Astrocyte (in vitro differentiated cells and primary cell): ENCODE data around the gene TMEM151A. TPM values are rescaled to one million over a fixed set of nuclear protein-coding genes. Genes with fewer than 3 reads are reported as not detected.

Experiments used
- DNase-seq: peaks from one replicate; pipeline ENCODE4 v3.0.0-alpha.2; 2010; ENCODE audit warnings: low read depth
- FAIRE-seq: peaks from 2 replicates; lab custom pipeline; 2011; peaks lifted over from hg19 to GRCh38; lab: Jason Lieb, UNC
- H2AFZ ChIP-seq: 2 replicates; pipeline ENCODE4 v1.6.0; 2012; ENCODE audit warnings: low read depth, low read length, inconsistent platforms
- H3K27ac ChIP-seq: 2 replicates; pipeline ENCODE4 v1.5.1; 2011; ENCODE audit warnings: low read depth, low read length, inconsistent platforms
- H3K27me3 ChIP-seq: 2 replicates; pipeline ENCODE4 v1.6.0; 2011; ENCODE audit warnings: low read length, inconsistent platforms; ENCODE audit not compliant: insufficient read depth
- H3K36me3 ChIP-seq: 2 replicates; pipeline ENCODE4 v1.5.1; 2011; ENCODE audit warnings: low read length, inconsistent platforms; ENCODE audit not compliant: insufficient read depth
- H3K4me1 ChIP-seq: 2 replicates; pipeline ENCODE4 v1.5.1; 2011; ENCODE audit warnings: low read length, inconsistent platforms; ENCODE audit not compliant: insufficient read depth
- H3K4me2 ChIP-seq: 2 replicates; pipeline ENCODE4 v1.6.0; 2012; ENCODE audit warnings: low read length, inconsistent platforms
- H3K4me3 ChIP-seq: 2 replicates; pipeline ENCODE4 v1.5.1; 2011; ENCODE audit warnings: low read depth, mild to moderate bottlenecking, low read length, inconsistent platforms; ENCODE audit not compliant: insufficient read depth
- H3K79me2 ChIP-seq: 2 replicates; pipeline ENCODE4 v1.6.0; 2012; ENCODE audit warnings: mild to moderate bottlenecking, low read length, inconsistent platforms; ENCODE audit not compliant: insufficient read depth
- H3K9ac ChIP-seq: 2 replicates; pipeline ENCODE4 v1.6.0; 2012; ENCODE audit warnings: mild to moderate bottlenecking, low read length, inconsistent platforms
- H3K9me3 ChIP-seq: 2 replicates; pipeline ENCODE4 v1.5.1; 2012; ENCODE audit warnings: low read depth, mild to moderate bottlenecking, low read length, inconsistent platforms; ENCODE audit not compliant: insufficient read depth
- H4K20me1 ChIP-seq: 2 replicates; pipeline ENCODE4 v1.6.0; 2012; ENCODE audit warnings: low read length, inconsistent platforms; ENCODE audit not compliant: insufficient read depth
- H3K27ac Mint-ChIP-seq: one replicate; pipeline ENCODE4 v1.8.0; 2021; ENCODE audit warnings: mild to moderate bottlenecking, mixed read lengths; ENCODE audit not compliant: unreplicated experiment
- H3K27me3 Mint-ChIP-seq: one replicate; pipeline ENCODE4 v1.8.0; 2021; ENCODE audit warnings: low read depth, mixed read lengths; ENCODE audit not compliant: unreplicated experiment
- H3K36me3 Mint-ChIP-seq: one replicate; pipeline ENCODE4 v1.8.0; 2021; ENCODE audit warnings: low read depth, mixed read lengths; ENCODE audit not compliant: unreplicated experiment
- H3K4me1 Mint-ChIP-seq: one replicate; pipeline ENCODE4 v1.8.0; 2021; ENCODE audit warnings: low read depth, mixed read lengths; ENCODE audit not compliant: unreplicated experiment
- H3K4me3 Mint-ChIP-seq: one replicate; pipeline ENCODE4 v1.8.0; 2021; ENCODE audit warnings: mild to moderate bottlenecking, moderate library complexity, mixed read lengths; ENCODE audit not compliant: unreplicated experiment
- H3K9me3 Mint-ChIP-seq: one replicate; pipeline ENCODE4 v1.8.0; 2021; ENCODE audit warnings: mild to moderate bottlenecking, mixed read lengths; ENCODE audit not compliant: unreplicated experiment
- EZH2 ChIP-seq: IDR thresholded peaks from 2 replicates; pipeline ENCODE4 v1.6.1; 2012; ENCODE audit warnings: mild to moderate bottlenecking, low read length, inconsistent platforms; ENCODE audit not compliant: insufficient read depth
- total RNA-seq: library from RNA; stranded (reverse); gene quantifications from 2 replicates; pipeline ENCODE4 v1.2.1, GENCODE V29; 2021
- TF ChIP-seq, protein P1 (sequence below): IDR thresholded peaks from 2 replicates; pipeline ENCODE4 v1.5.1; 2011; ENCODE audit warnings: low read depth, mild to moderate bottlenecking, inconsistent platforms, low read length, moderate library complexity; ENCODE audit not compliant: insufficient read depth

The TMEM151A gene
- total RNA-seq, 1 donor from 2014 or later: 2.0 TPM

GRCh38 chr11:66267379-66268243 lies 24.1 kb upstream of the TMEM151A start:
- FAIRE-seq (no peak), DNase-seq (peak; percentile 64)
- TF ChIP-seq, protein P1, sequence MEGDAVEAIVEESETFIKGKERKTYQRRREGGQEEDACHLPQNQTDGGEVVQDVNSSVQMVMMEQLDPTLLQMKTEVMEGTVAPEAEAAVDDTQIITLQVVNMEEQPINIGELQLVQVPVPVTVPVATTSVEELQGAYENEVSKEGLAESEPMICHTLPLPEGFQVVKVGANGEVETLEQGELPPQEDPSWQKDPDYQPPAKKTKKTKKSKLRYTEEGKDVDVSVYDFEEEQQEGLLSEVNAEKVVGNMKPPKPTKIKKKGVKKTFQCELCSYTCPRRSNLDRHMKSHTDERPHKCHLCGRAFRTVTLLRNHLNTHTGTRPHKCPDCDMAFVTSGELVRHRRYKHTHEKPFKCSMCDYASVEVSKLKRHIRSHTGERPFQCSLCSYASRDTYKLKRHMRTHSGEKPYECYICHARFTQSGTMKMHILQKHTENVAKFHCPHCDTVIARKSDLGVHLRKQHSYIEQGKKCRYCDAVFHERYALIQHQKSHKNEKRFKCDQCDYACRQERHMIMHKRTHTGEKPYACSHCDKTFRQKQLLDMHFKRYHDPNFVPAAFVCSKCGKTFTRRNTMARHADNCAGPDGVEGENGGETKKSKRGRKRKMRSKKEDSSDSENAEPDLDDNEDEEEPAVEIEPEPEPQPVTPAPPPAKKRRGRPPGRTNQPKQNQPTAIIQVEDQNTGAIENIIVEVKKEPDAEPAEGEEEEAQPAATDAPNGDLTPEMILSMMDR: no peak
- no peak for TF ChIP-seq EZH2
- no peaks in the 10 kb centered on the region for H3K9me3 ChIP-seq
- peaks cover 21% of the 10 kb centered on the region for H3K4me1 ChIP-seq
- Mint-ChIP-seq H3K4me1 (peaks cover 7% of the 10 kb centered on the region), H3K4me3 (peak overlapping the region; percentile 92), H3K27ac (peak overlapping the region; percentile 93), H3K9me3 (no peaks in the 10 kb centered on the region), H3K27me3 (no peaks in the 10 kb centered on the region), H3K36me3 (peaks cover 19% of the 10 kb centered on the region)
- H4K20me1 ChIP-seq: peaks cover 53% of the 10 kb centered on the region
- H3K36me3 ChIP-seq: peaks cover 14% of the 10 kb centered on the region
- peak overlapping the region; percentile 82 for H3K27ac ChIP-seq
- H3K79me2 ChIP-seq: peaks cover 32% of the 10 kb centered on the region
- peak overlapping the region; percentile 90 for H3K4me3 ChIP-seq
- H3K9ac ChIP-seq: peak overlapping the region; percentile 96
- H2AFZ ChIP-seq: peak overlapping the region; percentile 24
- no peaks in the 10 kb centered on the region for H3K27me3 ChIP-seq
- peak overlapping the region; percentile 88 for H3K4me2 ChIP-seq

- peaks cover 23% of the 10 kb centered on the region for H3K36me3 Mint-ChIP-seq
- peak within 1 kb of the TSS; percentile 93 for H3K27ac Mint-ChIP-seq
- Histone ChIP-seq H4K20me1 (peaks cover 51% of the 10 kb centered on the region), H2AFZ (peak within 1 kb of the TSS; percentile 57), H3K4me1 (peaks cover 21% of the 10 kb centered on the region), H3K4me2 (peak within 1 kb of the TSS; percentile 88), H3K9me3 (no peaks in the 10 kb centered on the region), H3K79me2 (peaks cover 35% of the 10 kb centered on the region), H3K4me3 (peak within 1 kb of the TSS; percentile 90), H3K27me3 (no peaks in the 10 kb centered on the region), H3K27ac (peak within 1 kb of the TSS; percentile 83), H3K36me3 (peaks cover 20% of the 10 kb centered on the region), H3K9ac (peak within 1 kb of the TSS; percentile 96)
- H3K4me1 Mint-ChIP-seq: peaks cover 9% of the 10 kb centered on the region
- H3K4me3 Mint-ChIP-seq: peak within 1 kb of the TSS; percentile 92
- H3K9me3 Mint-ChIP-seq: no peaks in the 10 kb centered on the region
- TF ChIP-seq, protein P1: no peak
- no peak for TF ChIP-seq EZH2
- peak; percentile 91 for DNase-seq
- no peaks in the 10 kb centered on the region for H3K27me3 Mint-ChIP-seq
- FAIRE-seq: peak; percentile 76
Observed at GRCh38 chr11:66268244-66268951, 23.3 kb upstream of the TMEM151A start, which contains the start of gene RAB1B. TSS of gene RAB1B (plus strand) at chr11:66268639. CDS start at chr11:66268680, 41 bp downstream.
